Fibroblast of skin of back (primary cell): Measurements from ENCODE around the gene PRSS33.
A peak's percentile ranks its signal among the peaks of the same experiment; 100 is the strongest.

Experiments
- DNase-seq: peaks from one replicate; pipeline ENCODE4 v3.0.0-alpha.2; 2013

The PRSS33 gene

DNA sequence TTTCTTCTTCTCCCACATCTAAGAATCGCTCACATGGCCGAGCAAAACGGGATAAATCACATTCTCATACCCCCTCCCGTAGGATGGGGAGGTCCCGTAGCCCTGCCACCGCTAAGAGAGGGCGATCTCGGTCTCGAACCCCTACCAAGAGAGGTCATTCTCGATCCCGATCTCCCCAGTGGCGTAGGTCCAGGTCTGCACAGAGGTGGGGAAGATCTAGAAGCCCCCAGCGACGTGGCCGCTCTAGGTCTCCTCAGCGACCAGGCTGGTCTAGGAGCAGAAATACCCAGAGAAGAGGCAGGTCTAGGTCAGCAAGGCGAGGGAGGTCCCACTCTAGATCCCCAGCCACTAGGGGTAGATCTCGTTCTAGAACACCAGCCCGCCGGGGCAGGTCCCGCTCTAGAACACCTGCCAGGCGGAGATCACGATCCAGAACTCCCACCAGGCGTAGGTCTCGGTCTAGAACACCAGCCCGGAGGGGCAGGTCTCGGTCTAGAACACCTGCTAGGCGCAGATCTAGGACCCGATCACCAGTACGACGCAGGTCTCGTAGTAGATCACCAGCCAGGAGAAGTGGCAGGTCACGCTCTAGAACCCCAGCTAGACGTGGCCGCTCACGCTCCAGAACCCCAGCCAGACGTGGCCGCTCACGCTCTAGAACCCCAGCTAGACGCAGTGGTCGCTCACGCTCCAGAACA, 25.3 kb downstream of the PRSS33 start:
- no peak for DNase-seq

GRCh38 chr16:2761472-2761871, 25.9 kb downstream of the PRSS33 start:
- no peak for DNase-seq

- DNase-seq = no peak
These were observed 30.0 kb downstream of the PRSS33 start for GRCh38 chr16:2757344-2757743.

- no peak for DNase-seq
These were observed 30.9 kb downstream of the PRSS33 start for GRCh38 chr16:2756288-2757015.

DNA sequence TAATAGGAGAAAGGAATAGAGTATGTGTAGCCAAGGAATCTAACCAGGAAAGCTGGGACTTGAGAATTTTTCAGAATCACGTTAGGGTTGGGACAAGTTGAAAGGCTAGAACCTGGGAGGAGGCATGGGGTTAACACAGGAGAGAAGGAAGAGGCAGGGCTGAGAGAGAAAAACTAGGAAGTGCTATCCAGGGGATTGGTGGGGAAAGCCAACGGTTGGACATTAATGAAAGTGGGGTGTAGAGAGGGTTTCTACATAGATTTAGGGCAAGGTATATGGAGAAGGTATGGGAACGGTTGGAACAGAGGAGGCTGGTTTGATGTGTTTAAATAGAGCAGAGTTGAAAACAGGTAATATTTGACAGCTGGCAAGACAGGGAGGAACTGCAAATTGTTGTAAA, 32.2 kb downstream of the PRSS33 start:
- no peak for DNase-seq

DNA sequence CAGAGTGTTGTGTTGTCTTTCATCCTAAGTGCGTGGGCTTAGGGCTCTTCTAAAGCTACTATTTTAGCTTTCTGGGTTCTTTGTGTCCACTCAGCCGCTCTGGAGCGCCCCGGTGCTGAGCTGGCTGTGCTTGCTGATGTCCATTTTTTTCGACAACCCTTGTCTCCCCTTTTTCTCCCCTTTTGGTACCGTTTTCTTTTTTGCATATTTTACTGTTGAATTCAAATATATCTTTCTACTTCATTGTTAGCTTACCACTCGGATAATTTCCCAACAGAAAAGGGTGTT, 33.7 kb downstream of the PRSS33 start:
- no peak for DNase-seq

DNA sequence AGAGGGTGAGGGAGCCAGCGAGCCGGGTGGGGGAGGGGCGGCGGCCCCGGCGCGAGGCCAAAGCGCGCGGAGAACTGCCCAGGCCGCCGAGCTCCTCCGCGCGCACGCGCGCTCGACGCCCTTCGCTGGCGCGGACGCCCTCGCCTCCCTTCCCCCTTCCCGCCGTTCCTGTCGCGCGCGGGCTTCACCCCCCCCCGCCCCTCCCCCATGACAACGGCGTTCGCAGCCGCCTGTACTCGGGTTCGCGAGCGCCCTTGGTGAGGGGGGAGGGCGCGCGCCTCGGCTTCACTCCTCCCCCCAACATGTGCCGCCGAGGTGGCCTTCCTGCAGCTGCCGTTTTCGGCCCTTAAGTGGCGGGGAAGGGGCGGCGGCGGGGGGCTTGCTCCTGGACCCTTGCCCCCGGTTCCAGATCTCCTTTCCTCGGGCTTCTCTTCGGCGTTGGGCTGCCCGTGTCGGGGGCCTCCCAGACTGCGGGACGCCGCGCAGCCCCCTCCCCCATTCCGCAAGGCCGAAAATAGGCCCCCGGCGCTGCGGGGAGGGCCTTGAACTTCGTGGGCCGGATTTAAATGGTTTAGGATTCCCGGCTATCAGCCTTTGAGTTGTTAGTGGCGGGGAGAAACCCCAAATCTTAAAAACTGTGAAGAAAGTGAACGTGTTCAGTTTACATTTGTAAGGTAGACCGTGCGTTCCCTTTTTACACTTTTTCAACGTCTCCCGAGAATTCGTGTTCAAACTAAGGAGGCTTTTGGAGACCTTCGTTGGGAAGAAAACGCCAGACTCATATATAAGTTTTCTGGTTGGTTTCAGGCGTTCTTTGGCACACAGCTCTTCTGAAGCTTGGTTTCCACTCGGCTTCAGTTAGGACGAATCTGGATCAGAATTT, 34.3 kb downstream of the PRSS33 start:
- DNase-seq = peak; percentile 80

DNA sequence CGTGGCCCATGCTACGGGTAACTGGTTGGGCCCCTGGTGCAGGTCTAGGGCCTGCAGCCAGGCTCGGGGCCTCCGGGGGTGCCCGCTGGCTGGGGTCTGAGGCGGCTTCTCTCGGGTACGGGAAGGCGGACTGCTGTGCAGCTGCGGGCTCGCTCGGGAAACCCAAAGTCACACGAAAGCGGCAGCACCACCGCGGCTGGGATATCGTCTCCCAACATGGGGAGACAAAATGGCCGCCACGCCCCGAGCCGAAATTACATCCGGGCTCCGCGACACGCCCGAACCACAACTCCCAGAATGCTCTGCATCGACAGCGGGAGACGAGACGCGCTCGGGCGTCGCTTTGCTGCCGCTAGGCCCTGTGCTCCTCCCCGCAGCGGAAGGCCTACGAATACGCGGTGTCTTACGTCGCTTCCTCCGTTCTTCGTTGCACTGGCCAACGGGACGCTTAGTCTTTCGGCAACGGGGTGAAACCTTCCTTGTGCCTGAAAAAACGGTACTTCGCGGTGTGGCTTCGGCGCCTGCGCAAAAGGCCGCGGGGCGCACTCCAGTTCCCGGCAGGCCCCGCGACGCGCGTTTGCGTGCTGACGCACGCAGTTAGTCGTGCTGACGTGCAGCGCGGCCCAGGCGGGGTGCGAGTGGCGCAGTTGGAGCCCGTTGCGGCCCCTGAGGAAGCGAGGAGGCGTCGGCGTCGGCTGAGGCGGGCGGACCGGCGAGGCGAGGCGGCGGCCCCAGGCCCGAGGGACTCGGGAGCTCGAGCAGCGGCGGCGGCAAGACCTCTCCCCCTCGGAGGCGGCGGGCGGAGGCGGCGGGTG, 35.1 kb downstream of the PRSS33 start, which contains the start of gene SRRM2:
SRRM2 (plus strand) TSS at position 604 of the 815 bp plus-strand sequence. CDS start 3,727 bp downstream, outside the sequence.
- peak; percentile 96 for DNase-seq

GRCh38 chr16:2751577-2752034, 35.8 kb downstream of the PRSS33 start:
- DNase-seq = no peak

GRCh38 chr16:2749936-2750335, 37.4 kb downstream of the PRSS33 start:
- no peak for DNase-seq

- DNase-seq = no peak
These were observed 37.9 kb downstream of the PRSS33 start for GRCh38 chr16:2749476-2749875.

- DNase-seq = no peak
These were observed 38.5 kb downstream of the PRSS33 start for GRCh38 chr16:2748757-2749455.

DNA sequence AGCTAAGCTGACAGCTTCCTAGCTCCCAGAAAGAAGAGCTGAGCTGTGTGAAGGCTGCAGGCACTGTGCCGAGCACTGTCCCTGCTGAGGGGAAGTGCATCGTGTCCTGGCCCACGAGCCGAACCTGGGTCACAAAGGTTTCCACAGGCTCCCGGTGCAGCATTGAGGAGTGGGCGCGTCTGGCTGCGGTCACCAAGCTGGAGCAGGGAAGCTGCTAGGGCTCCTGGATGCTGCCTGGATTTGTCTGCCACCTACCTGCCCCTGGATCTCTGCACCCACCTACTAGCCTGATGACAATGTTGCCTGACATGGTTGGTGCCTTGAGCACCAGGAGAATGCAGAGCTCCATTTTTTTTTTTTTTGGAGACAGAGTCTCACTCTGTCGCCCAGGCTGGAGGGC, 41.4 kb downstream of the PRSS33 start:
- DNase-seq = no peak

GRCh38 chr16:2745116-2745890, 42.1 kb downstream of the PRSS33 start:
- DNase-seq = no peak

- DNase-seq = no peak
These were observed 42.6 kb downstream of the PRSS33 start for GRCh38 chr16:2744711-2745110.

GRCh38 chr16:2743007-2743810, 44.2 kb downstream of the PRSS33 start:
- no peak for DNase-seq

DNA sequence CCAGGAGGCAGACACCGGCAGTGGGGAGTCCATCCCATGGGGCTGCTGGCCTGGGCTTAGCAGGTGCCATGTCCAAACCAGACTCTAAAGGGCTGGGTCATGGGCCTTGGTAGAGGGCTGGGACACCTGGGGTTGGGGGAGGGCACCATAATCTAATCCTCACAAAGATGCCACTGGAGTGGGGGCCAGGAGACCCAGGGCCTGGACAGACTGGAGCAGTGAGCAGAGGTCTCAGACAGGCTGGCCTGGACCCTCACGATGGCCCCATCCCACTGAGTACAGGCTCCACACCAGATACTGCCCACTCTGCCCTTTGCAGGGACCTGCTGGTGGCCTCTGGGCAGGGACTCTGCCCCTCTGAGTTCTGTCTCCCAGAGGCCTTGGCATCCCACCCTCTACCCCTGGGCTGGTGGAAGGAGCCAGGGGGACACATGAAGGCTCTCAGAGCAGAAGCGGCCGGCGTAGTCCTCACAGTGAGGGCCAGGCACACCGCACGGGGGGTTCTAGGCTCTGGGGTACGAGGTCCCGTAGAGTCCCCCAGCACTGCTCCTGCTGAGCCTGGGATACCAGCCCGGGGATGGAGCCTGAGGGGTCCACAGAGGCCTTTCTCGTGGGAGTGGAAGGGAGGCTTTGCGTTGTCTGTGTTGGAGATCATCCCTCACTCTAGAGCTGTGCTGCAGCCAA, 44.9 kb downstream of the PRSS33 start:
- no peak for DNase-seq

- no peak for DNase-seq
These were observed 46.2 kb downstream of the PRSS33 start for GRCh38 chr16:2741168-2741567.

- DNase-seq = no peak
These were observed 46.9 kb downstream of the PRSS33 start for GRCh38 chr16:2740476-2740875.
